HL-60 (cell line): ENCODE results near the gene CELF2.

Experiments
- DNase-seq, 2 experiments: peaks; one replicate each; pipeline ENCODE4 v3.0.0-alpha.2; 2010 to 2020; ENCODE audit warnings: low read depth in 1 of 2, low spot score in 1 of 2
- H3K27ac ChIP-seq: fragments of 250-450 bp; sonication (Bioruptor Pico); replicated peaks from 2 replicates; pipeline ENCODE4 v1.5.1; 2020; ENCODE audit warnings: mild to moderate bottlenecking, moderate library complexity
- H3K27me3 ChIP-seq: fragments of 250-450 bp; sonication (Bioruptor Pico); 2 replicates; pipeline ENCODE4 v1.5.1; 2021; ENCODE audit warnings: mild to moderate bottlenecking, moderate library complexity; ENCODE audit not compliant: insufficient read depth, poor library complexity, severe bottlenecking
- H3K4me3 ChIP-seq: replicated peaks from 2 replicates; pipeline ENCODE4 v1.5.1; 2011; ENCODE audit warnings: mild to moderate bottlenecking, control low read depth, low read length; ENCODE audit not compliant: insufficient read depth
- CTCF ChIP-seq: IDR thresholded peaks from one replicate; pipeline ENCODE4 v1.5.1; 2011; ENCODE audit warnings: low read length, control low read depth, inconsistent platforms; ENCODE audit not compliant: insufficient read depth
- GABPA ChIP-seq: IDR thresholded peaks from 2 replicates; pipeline ENCODE4 v1.6.1; 2012; ENCODE audit warnings: low read depth
- POLR2AphosphoS5 ChIP-seq: IDR thresholded peaks from 2 replicates; pipeline ENCODE4 v1.6.1; 2012; ENCODE audit warnings: low read depth
- REST ChIP-seq: IDR thresholded peaks from 2 replicates; pipeline ENCODE4 v1.6.1; 2012; ENCODE audit warnings: low read depth; ENCODE audit not compliant: insufficient replicate concordance
- SPI1 ChIP-seq: IDR thresholded peaks from 2 replicates; pipeline ENCODE4 v1.6.1; 2012; ENCODE audit warnings: low read depth, mild to moderate bottlenecking, borderline replicate concordance

CELF2 gene

GRCh38 chr10:11073410-11073809 is 55.7 kb downstream of the CELF2 start:
- DNase-seq = no peak
- TF ChIP-seq SPI1 = no peak
- TF ChIP-seq POLR2AphosphoS5 = no peak
- no peak for TF ChIP-seq REST
- no peak for TF ChIP-seq GABPA
- no peak for TF ChIP-seq CTCF
- Histone ChIP-seq H3K27me3 (no peaks in the 10 kb centered on the region), H3K27ac (no peak overlapping the region), H3K4me3 (no peak overlapping the region)

- TF ChIP-seq REST (no peak), GABPA (no peak)
- DNase-seq = no peak
- H3K27ac ChIP-seq = no peak overlapping the region
- no peaks in the 10 kb centered on the region for H3K27me3 ChIP-seq
- H3K4me3 ChIP-seq = no peak overlapping the region
These were observed 57.0 kb downstream of the CELF2 start for GRCh38 chr10:11074536-11075267.

GRCh38 chr10:11076221-11076620 is 58.5 kb downstream of the CELF2 start:
- Histone ChIP-seq H3K27me3 (no peaks in the 10 kb centered on the region), H3K4me3 (no peak overlapping the region), H3K27ac (no peak overlapping the region)
- no peak for TF ChIP-seq REST
- TF ChIP-seq SPI1 = no peak
- TF ChIP-seq POLR2AphosphoS5 = no peak
- DNase-seq = no peak

GRCh38 chr10:11080564-11080984 is 62.9 kb downstream of the CELF2 start:
- Histone ChIP-seq H3K27ac (no peak overlapping the region), H3K4me3 (no peak overlapping the region), H3K27me3 (no peaks in the 10 kb centered on the region)
- no peak for DNase-seq
- TF ChIP-seq REST (no peak), GABPA (no peak), POLR2AphosphoS5 (no peak), SPI1 (no peak), CTCF (no peak)
